ENCODE data around the gene MROH2B. TPM values are rescaled to one million over a fixed set of nuclear protein-coding genes. Genes with fewer than 3 reads are reported as not detected.

MROH2B gene
- polyA plus RNA-seq, 1 donor from 2014 or later = not detected

DNA sequence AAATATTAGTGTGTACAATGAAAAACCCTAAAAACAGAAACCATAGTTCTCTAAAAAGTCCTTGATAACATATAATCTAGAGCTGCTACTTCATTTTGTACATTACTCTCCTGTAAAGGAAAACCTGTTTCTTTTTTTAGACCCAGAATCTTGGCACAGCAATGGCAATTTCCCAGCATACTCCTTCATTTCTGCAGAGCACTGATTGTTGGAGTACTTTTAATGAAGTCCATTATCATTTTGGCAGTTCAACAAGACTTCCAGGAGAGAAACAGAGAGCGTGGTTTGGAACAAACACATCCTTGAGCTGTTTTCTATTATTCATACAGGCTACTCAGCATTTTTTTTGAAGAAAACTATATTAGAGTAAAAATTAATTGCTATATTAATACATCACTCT lies 22.7 kb upstream of the MROH2B start:
- Histone ChIP-seq H3K36me3 (ENCODE audit: insufficient read depth, low read length) (no peaks in the 10 kb centered on the region), H3K9me2 (ENCODE audit: insufficient read depth, low read length) (no peaks in the 10 kb centered on the region), H3K9me3 (ENCODE audit: low read length) (no peaks in the 10 kb centered on the region), H3K79me2 (replicated peaks; ENCODE audit: insufficient read depth, low read length) (no peaks in the 10 kb centered on the region), H3F3A (ENCODE audit: insufficient read depth, low read length, poor library complexity, severe bottlenecking) (no peaks in the 10 kb centered on the region), H3K27me3 (ENCODE audit: insufficient read depth, low read depth, low read length) (no peaks in the 10 kb centered on the region), H3K4me2 (ENCODE audit: low read length) (no peak overlapping the region), H2AFZ (ENCODE audit: low read depth, low read length) (no peak overlapping the region), H3K27ac (ENCODE audit: low read length) (no peak overlapping the region), H4K20me1 (ENCODE audit: insufficient read depth) (no peaks in the 10 kb centered on the region), H3K4me3 (ENCODE audit: low read length) (no peak overlapping the region), H3K9ac (ENCODE audit: low read length) (no peak overlapping the region)
- TF ChIP-seq TAF1 (IDR thresholded peaks at IDR 0.05; ENCODE audit: low read depth) (no peak), POLR2AphosphoS5 (IDR thresholded peaks at IDR 0.05) (no peak), CTCF (IDR thresholded peaks at IDR 0.05; ENCODE audit: poor library complexity, severe bottlenecking) (no peak), REST (IDR thresholded peaks at IDR 0.05; ENCODE audit: borderline replicate concordance) (no peak), SMC3 (conservative IDR thresholded peaks at IDR 0.05; ENCODE audit: poor library complexity) (no peak), EP300 (conservative IDR thresholded peaks at IDR 0.05; ENCODE audit: poor library complexity, severe bottlenecking) (no peak), MXI1 (conservative IDR thresholded peaks at IDR 0.05; ENCODE audit: poor library complexity, severe bottlenecking) (no peak)

DNA sequence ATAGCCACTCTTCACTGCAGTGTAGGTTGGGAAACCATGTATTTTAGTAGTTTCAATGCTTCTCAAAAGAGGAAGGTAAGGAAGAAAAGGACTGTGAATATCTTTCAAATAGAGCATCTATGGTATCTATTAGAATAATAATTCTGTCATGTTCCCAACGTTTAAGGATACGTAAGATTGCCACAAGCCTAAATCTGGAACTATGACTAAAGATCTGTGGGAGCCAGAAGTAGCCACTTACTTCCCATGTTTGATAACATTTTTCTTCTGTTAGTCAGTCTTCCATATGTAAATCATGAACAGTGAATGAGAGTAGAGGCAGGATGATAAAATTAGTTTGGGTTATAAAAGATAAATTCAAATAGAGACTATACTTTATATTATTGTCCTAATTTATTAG lies 16.3 kb upstream of the MROH2B start:
- no peak overlapping the region for H3K4me3 ChIP-seq (ENCODE audit: low read length)
- H3K9ac ChIP-seq (ENCODE audit: low read length) = no peak overlapping the region
- no peaks in the 10 kb centered on the region for H3K9me2 ChIP-seq (ENCODE audit: insufficient read depth, low read length)
- H4K20me1 ChIP-seq (ENCODE audit: insufficient read depth) = no peaks in the 10 kb centered on the region
- no peaks in the 10 kb centered on the region for H3K79me2 ChIP-seq (replicated peaks; ENCODE audit: insufficient read depth, low read length)
- H3K4me2 ChIP-seq (ENCODE audit: low read length) = no peak overlapping the region
- no peaks in the 10 kb centered on the region for H3K9me3 ChIP-seq (ENCODE audit: low read length)
- no peaks in the 10 kb centered on the region for H3F3A ChIP-seq (ENCODE audit: insufficient read depth, low read length, poor library complexity, severe bottlenecking)
- H3K27me3 ChIP-seq (ENCODE audit: insufficient read depth, low read depth, low read length) = no peaks in the 10 kb centered on the region
- no peak overlapping the region for H3K27ac ChIP-seq (ENCODE audit: low read length)
- no peak for TF ChIP-seq SMC3 (conservative IDR thresholded peaks at IDR 0.05; ENCODE audit: poor library complexity)
- no peak for TF ChIP-seq MXI1 (conservative IDR thresholded peaks at IDR 0.05; ENCODE audit: poor library complexity, severe bottlenecking)
- TF ChIP-seq CTCF (IDR thresholded peaks at IDR 0.05; ENCODE audit: poor library complexity, severe bottlenecking) = no peak
- TF ChIP-seq EZH2 (IDR thresholded peaks at IDR 0.05; ENCODE audit: borderline replicate concordance, insufficient read depth, low read length, poor library complexity, severe bottlenecking) = no peak
- no peak for TF ChIP-seq TAF1 (IDR thresholded peaks at IDR 0.05; ENCODE audit: low read depth)
- no peak for TF ChIP-seq EP300 (conservative IDR thresholded peaks at IDR 0.05; ENCODE audit: poor library complexity, severe bottlenecking)
- H2AFZ ChIP-seq (ENCODE audit: low read depth, low read length) = no peak overlapping the region
- no peaks in the 10 kb centered on the region for H3K36me3 ChIP-seq (ENCODE audit: insufficient read depth, low read length)

All from neural cell (in vitro differentiated cells).